CD8-positive, alpha-beta memory T cell (primary cell): Measurements from ENCODE around the gene NOG. TPM values are rescaled to one million over a fixed set of nuclear protein-coding genes. Genes with fewer than 3 reads are reported as not detected.

Source experiments
- CTCF ChIA-PET: fragments of 350-600 bp; sonication (Branson Sonifier 250); formaldehyde crosslinking; loops from one replicate; lab custom pipeline; 2021; ENCODE audit warnings: antibody characterized with exemption; lab: Charles Lee
- POLR2A ChIA-PET: fragments of 350-600 bp; sonication (Branson Sonifier 250); formaldehyde crosslinking; loops from one replicate; lab custom pipeline; 2021; ENCODE audit warnings: antibody characterized with exemption; lab: Charles Lee
- DNase-seq, 5 donors: peaks; one replicate each; pipeline versions ENCODE4 v3.0.0 to v3.0.0-alpha.2; 2020 to 2022; ENCODE audit warnings: mixed read lengths in 1 of 5
- H3K27ac ChIP-seq: one replicate; pipeline ENCODE4 v1.7.0; 2013; ENCODE audit warnings: low read depth, mild to moderate bottlenecking, low read length, moderate library complexity
- H3K27me3 ChIP-seq: 2 replicates; pipeline ENCODE4 v1.7.0; 2013; ENCODE audit warnings: low read length, mild to moderate bottlenecking; ENCODE audit not compliant: insufficient read depth, poor library complexity, severe bottlenecking
- H3K36me3 ChIP-seq: 2 replicates; pipeline ENCODE4 v1.7.0; 2013; ENCODE audit warnings: mild to moderate bottlenecking, low read length, moderate library complexity; ENCODE audit not compliant: insufficient read depth
- H3K4me1 ChIP-seq: 2 replicates; pipeline ENCODE4 v1.7.0; 2013; ENCODE audit warnings: mild to moderate bottlenecking, low read length, moderate library complexity; ENCODE audit not compliant: insufficient read depth
- H3K4me3 ChIP-seq: 2 replicates; pipeline ENCODE4 v1.7.0; 2013; ENCODE audit warnings: mild to moderate bottlenecking, low read length
- H3K9me3 ChIP-seq: 2 replicates; pipeline ENCODE4 v1.7.0; 2013; ENCODE audit warnings: mild to moderate bottlenecking, low read length
- H3K27ac Mint-ChIP-seq, 8 donors: one replicate each; pipeline ENCODE4 v1.8.0; 2020 to 2021; ENCODE audit warnings: mixed read lengths in 8 of 8, mild to moderate bottlenecking in 6 of 8, inconsistent platforms in 3 of 8, moderate library complexity in 3 of 8
- H3K27me3 Mint-ChIP-seq, 2 donors: one replicate each; pipeline ENCODE4 v1.8.0; 2020 to 2021; ENCODE audit warnings: mixed read lengths in 2 of 2, mild to moderate bottlenecking in 1 of 2, moderate library complexity in 1 of 2
- H3K36me3 Mint-ChIP-seq, 3 donors: one replicate each; pipeline ENCODE4 v1.8.0; 2020 to 2021; ENCODE audit warnings: mixed read lengths in 3 of 3, inconsistent platforms in 1 of 3, mild to moderate bottlenecking in 1 of 3
- H3K4me1 Mint-ChIP-seq, 3 donors: one replicate each; pipeline ENCODE4 v1.8.0; 2020 to 2021; ENCODE audit warnings: mixed read lengths in 3 of 3, inconsistent platforms in 1 of 3, mild to moderate bottlenecking in 1 of 3
- H3K4me3 Mint-ChIP-seq, 7 donors: one replicate each; pipeline ENCODE4 v1.8.0; 2020 to 2021; ENCODE audit warnings: mixed read lengths in 7 of 7, mild to moderate bottlenecking in 6 of 7, moderate library complexity in 4 of 7, inconsistent platforms in 2 of 7
- H3K9me3 Mint-ChIP-seq, 5 donors: one replicate each; pipeline ENCODE4 v1.8.0; 2020 to 2022; ENCODE audit warnings: mixed read lengths in 5 of 5, mild to moderate bottlenecking in 3 of 5, moderate library complexity in 2 of 5, inconsistent platforms in 1 of 5
- polyA plus RNA-seq: library from polyadenylated mRNA; unstranded; fragments of 300-500 nt; fragmentation: Illumina TruSeq; gene quantifications from one replicate; pipeline ENCODE4 v1.2.3, GENCODE V29; 2021
- total RNA-seq, 2 experiments: library from RNA; stranded (reverse); gene quantifications; one replicate each; pipeline ENCODE4 v1.2.3, GENCODE V29; 2021

The NOG gene
- total and polyA plus RNA-seq, 3 experiments from 2014 or later: 0.44 to 1.2 (median 0.73) TPM

DNA sequence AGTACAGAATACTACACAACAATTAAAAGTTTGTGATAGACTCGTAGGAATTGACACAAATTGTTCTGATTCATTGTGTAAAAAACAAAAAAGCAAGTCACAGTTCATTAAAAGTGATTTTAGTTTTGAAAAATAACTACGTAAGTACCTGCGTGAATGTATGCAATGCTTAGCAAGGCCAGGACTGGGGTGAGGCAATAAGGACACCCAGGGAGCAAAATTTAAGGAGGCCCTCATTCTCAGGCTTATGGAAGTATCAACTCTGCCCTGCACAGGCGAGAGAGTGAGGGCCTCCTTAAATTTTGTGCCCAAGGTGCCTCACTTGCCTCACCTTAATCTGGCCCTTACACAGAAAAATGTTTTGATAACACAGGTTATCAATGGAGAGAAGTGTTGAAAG lies 31.4 kb downstream of the NOG start:
- Mint-ChIP-seq H3K4me1 (no peaks in the 10 kb centered on the region), H3K27ac (no peak overlapping the region), H3K36me3 (peaks cover 0 to 2% (median 0%) of the 10 kb centered on the region in 3 donors), H3K27me3 (peaks cover 14 to 46% of the 10 kb centered on the region in 2 donors), H3K4me3 (no peak overlapping the region), H3K9me3 (peaks cover 0 to 2% (median 0%) of the 10 kb centered on the region in 5 donors)
- H3K36me3 ChIP-seq: no peaks in the 10 kb centered on the region
- ChIA-PET CTCF (interaction anchor here (1.2 kb wide), 1 partner anchor 155 kb away, joined by 3 read pairs; no protein-coding TSS in a partner anchor), POLR2A (no interaction called here)
- H3K4me3 ChIP-seq: no peak overlapping the region
- H3K9me3 ChIP-seq: no peaks in the 10 kb centered on the region
- DNase-seq: no peak
- H3K4me1 ChIP-seq: no peaks in the 10 kb centered on the region
- no peaks in the 10 kb centered on the region for H3K27me3 ChIP-seq
- no peak overlapping the region for H3K27ac ChIP-seq

DNA sequence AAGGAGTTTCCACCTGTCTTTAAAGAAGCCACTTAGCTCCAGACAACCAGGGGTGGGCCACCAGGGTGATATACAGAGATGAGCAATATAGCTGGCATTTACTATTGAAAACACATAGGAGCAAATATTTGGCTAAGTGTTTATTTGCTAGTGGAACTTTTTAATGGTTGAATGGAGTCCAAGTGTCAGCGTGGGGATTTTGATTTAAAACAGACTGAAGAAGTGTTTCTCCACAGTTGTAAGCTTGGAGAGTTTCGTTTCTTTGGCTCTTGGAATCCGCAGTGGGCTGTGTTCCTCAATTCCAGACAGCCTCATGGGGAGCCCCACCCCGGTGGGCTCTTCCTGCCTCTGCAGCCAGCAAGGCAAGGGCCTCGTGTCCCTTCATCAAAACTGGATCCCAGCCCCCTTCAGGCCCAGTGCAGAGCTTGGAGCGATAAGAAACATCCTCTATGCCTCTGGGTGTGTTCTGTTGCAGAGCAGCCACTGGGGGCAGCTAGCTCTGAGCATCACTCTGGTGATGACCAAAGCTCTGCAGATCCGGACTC lies 36.1 kb downstream of the NOG start:
- peak in 1 of 5 donors; percentile 34 for DNase-seq
- POLR2A ChIA-PET: no interaction called here
- CTCF ChIA-PET: no interaction called here

DNA sequence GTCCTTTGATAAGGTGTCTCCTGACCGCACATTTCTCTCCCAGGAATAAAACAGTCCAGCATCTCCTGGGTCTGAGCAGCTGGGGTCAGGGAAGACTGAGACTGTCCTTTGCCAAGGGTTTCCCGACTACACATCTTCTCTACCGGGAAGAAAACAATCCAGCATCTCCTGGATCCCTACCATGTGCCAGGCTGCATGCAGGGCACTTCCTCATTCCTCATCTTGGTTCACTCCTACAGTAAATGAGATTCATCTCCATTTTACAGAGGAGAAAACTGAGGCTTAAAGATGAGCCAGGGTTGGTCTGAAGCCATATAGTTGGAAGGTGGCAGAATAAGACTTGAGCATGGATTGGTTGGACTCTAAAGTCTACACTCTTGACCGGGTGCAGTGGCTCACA lies 36.7 kb downstream of the NOG start:
- Mint-ChIP-seq H3K9me3 (peaks cover 0 to 2% (median 0%) of the 10 kb centered on the region in 5 donors), H3K4me3 (no peak overlapping the region), H3K27me3 (peaks cover 8 to 32% of the 10 kb centered on the region in 2 donors), H3K36me3 (no peaks in the 10 kb centered on the region), H3K4me1 (no peaks in the 10 kb centered on the region), H3K27ac (no peak overlapping the region)
- Histone ChIP-seq H3K4me3 (no peak overlapping the region), H3K9me3 (no peaks in the 10 kb centered on the region), H3K36me3 (no peaks in the 10 kb centered on the region), H3K27me3 (no peaks in the 10 kb centered on the region), H3K27ac (no peak overlapping the region), H3K4me1 (no peaks in the 10 kb centered on the region)
- DNase-seq: no peak
- CTCF ChIA-PET: no interaction called here
- POLR2A ChIA-PET: no interaction called here

More for the DNA sequence above, 36.1 kb downstream of the NOG start:
- no peak overlapping the region for H3K27ac ChIP-seq
- peaks cover 0 to 2% (median 0%) of the 10 kb centered on the region in 5 donors for H3K9me3 Mint-ChIP-seq
- H3K4me3 Mint-ChIP-seq: no peak overlapping the region
- H3K4me1 ChIP-seq: no peaks in the 10 kb centered on the region
- H3K36me3 Mint-ChIP-seq: no peaks in the 10 kb centered on the region
- H3K4me1 Mint-ChIP-seq: no peaks in the 10 kb centered on the region
- peaks cover 12 to 38% of the 10 kb centered on the region in 2 donors for H3K27me3 Mint-ChIP-seq
- H3K36me3 ChIP-seq: no peaks in the 10 kb centered on the region
- H3K4me3 ChIP-seq: no peak overlapping the region
- no peaks in the 10 kb centered on the region for H3K27me3 ChIP-seq
- no peaks in the 10 kb centered on the region for H3K9me3 ChIP-seq
- no peak overlapping the region for H3K27ac Mint-ChIP-seq

DNA sequence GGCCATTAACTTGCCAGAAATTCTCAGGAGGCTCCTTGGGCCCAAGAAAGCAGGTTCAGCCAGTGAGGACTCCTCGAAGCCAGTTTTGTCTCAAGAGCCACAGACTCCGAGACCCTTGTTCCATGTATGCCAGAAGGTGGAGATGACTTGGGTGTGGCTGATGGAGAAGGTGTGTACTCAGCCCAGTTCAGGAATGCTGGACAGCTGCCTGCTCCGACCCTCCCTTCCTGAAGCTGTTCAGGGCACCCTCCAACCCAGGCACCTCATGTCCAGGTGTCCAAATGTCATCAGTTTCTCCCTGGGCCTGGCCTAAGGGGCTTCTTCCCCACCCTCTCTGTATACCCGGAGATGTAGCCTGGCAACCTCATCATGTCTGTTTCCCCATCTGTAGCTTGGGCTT lies 40.2 kb downstream of the NOG start:
- Mint-ChIP-seq H3K27me3 (peaks cover 8 to 33% of the 10 kb centered on the region in 2 donors), H3K4me3 (no peak overlapping the region), H3K9me3 (no peaks in the 10 kb centered on the region), H3K4me1 (no peaks in the 10 kb centered on the region), H3K27ac (no peak overlapping the region), H3K36me3 (no peaks in the 10 kb centered on the region)
- H3K27me3 ChIP-seq: no peaks in the 10 kb centered on the region
- H3K4me3 ChIP-seq: no peak overlapping the region
- ChIA-PET POLR2A (no interaction called here), CTCF (no interaction called here)
- H3K9me3 ChIP-seq: no peaks in the 10 kb centered on the region
- H3K4me1 ChIP-seq: no peaks in the 10 kb centered on the region
- no peak overlapping the region for H3K27ac ChIP-seq
- no peaks in the 10 kb centered on the region for H3K36me3 ChIP-seq
- DNase-seq: no peak

DNA sequence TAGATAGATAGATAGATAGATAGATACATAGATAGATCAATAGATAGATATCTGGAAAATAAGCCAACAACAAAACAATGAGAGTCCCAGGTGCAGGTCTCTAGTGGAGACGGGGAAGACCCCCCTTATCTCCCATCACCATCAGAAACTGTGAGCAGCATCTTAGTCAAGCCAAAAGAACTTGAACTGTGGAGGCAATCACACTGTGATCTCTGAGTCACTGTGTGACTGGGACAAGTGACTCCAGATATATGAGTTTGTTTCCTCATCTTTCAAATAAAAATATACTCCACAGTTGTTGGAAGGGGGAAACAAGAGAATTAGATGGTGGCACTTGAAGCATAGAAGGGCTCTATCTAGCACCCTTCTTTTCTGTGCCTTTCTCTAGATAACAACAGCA lies 42.1 kb downstream of the NOG start:
- no peaks in the 10 kb centered on the region for H3K4me1 Mint-ChIP-seq
- Histone ChIP-seq H3K27me3 (no peaks in the 10 kb centered on the region), H3K27ac (no peak overlapping the region), H3K9me3 (no peaks in the 10 kb centered on the region), H3K36me3 (no peaks in the 10 kb centered on the region), H3K4me1 (no peaks in the 10 kb centered on the region), H3K4me3 (no peak overlapping the region)
- peaks cover 12 to 35% of the 10 kb centered on the region in 2 donors for H3K27me3 Mint-ChIP-seq
- ChIA-PET CTCF (no interaction called here), POLR2A (no interaction called here)
- no peak overlapping the region for H3K27ac Mint-ChIP-seq
- no peak overlapping the region for H3K4me3 Mint-ChIP-seq
- H3K9me3 Mint-ChIP-seq: no peaks in the 10 kb centered on the region
- DNase-seq: no peak
- no peaks in the 10 kb centered on the region for H3K36me3 Mint-ChIP-seq

DNA sequence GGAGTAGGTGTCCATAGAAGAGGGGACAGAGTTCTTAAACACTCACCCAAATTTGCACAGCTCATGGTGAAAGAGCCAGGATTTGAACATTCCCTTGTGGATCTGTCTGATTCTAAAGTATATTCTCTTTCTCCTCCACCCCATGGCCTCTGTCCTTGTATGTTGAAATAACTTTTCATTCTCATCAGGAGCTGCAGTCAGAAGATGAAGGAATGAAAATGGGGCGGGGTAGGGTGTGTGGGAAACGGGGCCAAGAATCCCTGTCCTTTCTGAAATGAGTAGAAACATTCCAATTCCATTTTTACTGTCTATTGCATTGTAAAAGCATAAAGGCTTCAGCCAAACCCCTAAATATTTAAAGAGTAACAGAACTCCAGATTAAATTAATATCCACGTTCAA lies 42.8 kb downstream of the NOG start:
- peaks cover 12 to 39% of the 10 kb centered on the region in 2 donors for H3K27me3 Mint-ChIP-seq
- no peaks in the 10 kb centered on the region for H3K4me1 ChIP-seq
- no peak overlapping the region for H3K27ac Mint-ChIP-seq
- H3K4me3 Mint-ChIP-seq: no peak overlapping the region
- no peak for DNase-seq
- no peaks in the 10 kb centered on the region for H3K9me3 ChIP-seq
- no peak overlapping the region for H3K27ac ChIP-seq
- no peaks in the 10 kb centered on the region for H3K4me1 Mint-ChIP-seq
- no peaks in the 10 kb centered on the region for H3K36me3 Mint-ChIP-seq
- H3K36me3 ChIP-seq: no peaks in the 10 kb centered on the region
- CTCF ChIA-PET: no interaction called here
- no peak overlapping the region for H3K4me3 ChIP-seq
- H3K9me3 Mint-ChIP-seq: no peaks in the 10 kb centered on the region
- H3K27me3 ChIP-seq: no peaks in the 10 kb centered on the region
- POLR2A ChIA-PET: no interaction called here

DNA sequence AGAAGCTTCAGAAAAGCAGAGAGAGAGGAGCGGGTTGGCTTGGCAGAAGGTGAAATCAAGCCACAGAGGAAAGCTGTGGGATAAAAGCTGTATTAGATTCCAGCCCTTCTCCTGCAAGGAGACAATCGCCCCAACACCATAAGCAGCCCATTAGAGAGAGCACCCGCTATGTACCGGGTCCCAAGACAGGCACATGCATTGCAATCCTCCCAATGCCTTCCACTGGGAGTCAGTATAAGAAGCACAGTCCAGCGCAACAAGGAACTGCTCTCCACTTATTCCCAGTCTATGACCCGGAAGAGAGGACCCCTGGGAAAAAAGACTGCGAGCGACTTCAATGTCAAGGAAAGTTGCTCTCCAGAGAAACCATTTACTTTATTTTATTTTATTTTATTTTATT lies 43.8 kb downstream of the NOG start:
- no peak overlapping the region for H3K4me3 ChIP-seq
- H3K27ac Mint-ChIP-seq: no peak overlapping the region
- H3K27me3 Mint-ChIP-seq: peaks cover 12 to 39% of the 10 kb centered on the region in 2 donors
- DNase-seq: no peak
- no peak overlapping the region for H3K27ac ChIP-seq
- ChIA-PET CTCF (no interaction called here), POLR2A (no interaction called here)
- no peaks in the 10 kb centered on the region for H3K4me1 Mint-ChIP-seq
- H3K4me1 ChIP-seq: no peaks in the 10 kb centered on the region
- no peaks in the 10 kb centered on the region for H3K9me3 ChIP-seq
- H3K9me3 Mint-ChIP-seq: no peaks in the 10 kb centered on the region
- H3K27me3 ChIP-seq: no peaks in the 10 kb centered on the region
- H3K36me3 ChIP-seq: no peaks in the 10 kb centered on the region
- no peak overlapping the region for H3K4me3 Mint-ChIP-seq
- no peaks in the 10 kb centered on the region for H3K36me3 Mint-ChIP-seq

DNA sequence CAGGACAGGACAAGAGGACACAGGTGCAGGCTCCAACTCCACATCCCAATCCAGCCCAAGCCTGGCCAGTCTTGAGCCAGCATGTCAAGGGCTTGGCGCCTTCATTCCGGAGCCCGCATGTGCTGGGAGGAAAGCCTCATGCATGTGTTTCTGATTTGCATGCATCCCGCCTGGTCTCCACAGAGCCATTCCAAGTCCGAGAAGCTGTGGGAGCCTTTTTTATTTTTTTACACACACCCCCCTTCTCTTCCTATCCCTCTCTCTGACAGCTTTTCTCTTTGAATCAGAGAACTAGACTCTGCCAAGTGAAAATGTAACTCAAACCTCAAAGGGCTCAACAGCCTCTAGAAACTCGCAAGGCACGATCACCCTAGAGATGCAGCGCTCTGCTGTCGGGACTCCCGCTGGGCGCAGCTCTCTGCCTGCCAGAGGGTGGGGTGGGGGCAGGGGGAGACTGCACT lies 45.1 kb downstream of the NOG start:
- H3K4me3 Mint-ChIP-seq: no peak overlapping the region
- no peak overlapping the region for H3K27ac Mint-ChIP-seq
- no peak overlapping the region for H3K4me3 ChIP-seq
- ChIA-PET POLR2A (no interaction called here), CTCF (no interaction called here)
- no peaks in the 10 kb centered on the region for H3K36me3 Mint-ChIP-seq
- no peaks in the 10 kb centered on the region for H3K9me3 ChIP-seq
- H3K4me1 Mint-ChIP-seq: no peaks in the 10 kb centered on the region
- peaks cover 12 to 35% of the 10 kb centered on the region in 2 donors for H3K27me3 Mint-ChIP-seq
- no peaks in the 10 kb centered on the region for H3K9me3 Mint-ChIP-seq
- no peak for DNase-seq
- no peaks in the 10 kb centered on the region for H3K36me3 ChIP-seq
- H3K4me1 ChIP-seq: no peaks in the 10 kb centered on the region
- no peak overlapping the region for H3K27ac ChIP-seq
- H3K27me3 ChIP-seq: no peaks in the 10 kb centered on the region
